ENCODE results near the gene KRTAP10-11. TPM values are rescaled to one million over a fixed set of nuclear protein-coding genes. Genes with fewer than 3 reads are reported as not detected.

KRTAP10-11 gene
- total RNA-seq, 1 donor from 2014 or later, result not detected

DNA sequence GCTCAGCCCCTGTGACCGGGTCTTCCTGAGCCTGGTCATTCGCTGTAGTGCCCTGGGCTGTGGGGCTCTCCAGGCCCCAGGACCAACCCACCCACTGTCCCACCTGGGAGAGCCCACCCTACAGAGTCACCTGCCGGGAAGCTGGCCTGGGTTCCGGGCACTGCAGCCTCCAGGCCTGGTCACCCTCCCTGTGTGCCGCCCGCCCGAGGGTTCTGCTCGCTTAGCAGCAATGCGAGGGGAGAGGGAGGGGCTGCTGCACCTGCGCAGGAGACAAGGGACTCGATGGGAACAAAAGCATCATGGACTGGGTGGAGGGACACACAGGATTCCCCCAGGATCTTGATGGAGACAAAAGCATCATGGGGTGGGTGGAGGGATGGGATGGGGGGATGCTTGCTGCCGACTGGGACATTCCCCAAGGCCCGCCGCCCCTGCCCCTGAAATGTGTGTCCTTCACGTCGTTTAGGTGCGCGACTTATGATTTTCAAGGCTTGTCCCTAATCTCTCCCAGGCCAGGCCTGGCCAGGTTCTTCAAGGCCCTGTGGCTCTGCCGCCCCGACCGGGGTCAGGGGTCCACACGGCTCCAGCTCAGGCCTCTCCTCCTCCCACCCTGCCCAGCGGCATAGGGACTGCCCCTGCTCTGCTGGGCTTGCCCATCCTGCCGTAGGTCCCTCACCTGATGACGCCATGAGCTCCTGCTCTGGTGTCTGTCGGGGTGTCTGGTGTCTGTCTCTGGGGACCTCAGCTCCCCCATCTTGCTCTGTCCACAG is 32.6 kb upstream of the KRTAP10-11 start:
- Histone ChIP-seq H3K4me1 (ENCODE audit: insufficient read depth, low read length) (no peaks in the 10 kb centered on the region), H3K9ac (ENCODE audit: low read length) (no peak overlapping the region), H3K36me3 (ENCODE audit: insufficient read depth, low read length) (no peaks in the 10 kb centered on the region), H3K4me3 (ENCODE audit: insufficient read depth, low read depth, low read length) (no peak overlapping the region), H3K4me2 (ENCODE audit: low read length) (no peak overlapping the region), H3K79me2 (ENCODE audit: insufficient read depth, low read length) (no peaks in the 10 kb centered on the region), H3K27ac (ENCODE audit: low read depth, low read length) (no peak overlapping the region), H3K9me3 (ENCODE audit: insufficient read depth, low read depth, low read length) (peaks cover 9% of the 10 kb centered on the region), H4K20me1 (ENCODE audit: insufficient read depth, low read length) (no peaks in the 10 kb centered on the region), H3K27me3 (ENCODE audit: insufficient read depth, low read length) (no peaks in the 10 kb centered on the region), H2AFZ (ENCODE audit: low read depth, low read length) (no peak overlapping the region)
- Mint-ChIP-seq H3K4me3 (ENCODE audit: unreplicated experiment) (no peak overlapping the region), H3K9me3 (ENCODE audit: unreplicated experiment) (peaks cover 31% of the 10 kb centered on the region), H3K27ac (ENCODE audit: unreplicated experiment) (no peak overlapping the region), H3K36me3 (ENCODE audit: low read depth, unreplicated experiment) (peaks cover 2% of the 10 kb centered on the region), H3K4me1 (ENCODE audit: low read depth, unreplicated experiment) (no peaks in the 10 kb centered on the region), H3K27me3 (ENCODE audit: low read depth, unreplicated experiment) (peaks cover 19% of the 10 kb centered on the region)
- DNase-seq (ENCODE audit: low read depth) (no peak), FAIRE-seq (no peak)
- no peak for TF ChIP-seq EZH2 (IDR thresholded peaks at IDR 0.05; ENCODE audit: insufficient read depth, low read length)
- TF ChIP-seq CTCF (IDR thresholded peaks at IDR 0.05; ENCODE audit: insufficient read depth, low read depth, low read length), result no peak

- H3K4me3 ChIP-seq (ENCODE audit: insufficient read depth, low read depth, low read length), result no peak overlapping the region
- Mint-ChIP-seq H3K27ac (ENCODE audit: unreplicated experiment) (no peak overlapping the region), H3K36me3 (ENCODE audit: low read depth, unreplicated experiment) (peaks cover 2% of the 10 kb centered on the region), H3K27me3 (ENCODE audit: low read depth, unreplicated experiment) (peaks cover 19% of the 10 kb centered on the region), H3K4me3 (ENCODE audit: unreplicated experiment) (no peak overlapping the region), H3K9me3 (ENCODE audit: unreplicated experiment) (peaks cover 33% of the 10 kb centered on the region), H3K4me1 (ENCODE audit: low read depth, unreplicated experiment) (no peaks in the 10 kb centered on the region)
- TF ChIP-seq CTCF (IDR thresholded peaks at IDR 0.05; ENCODE audit: insufficient read depth, low read depth, low read length) (no peak), EZH2 (IDR thresholded peaks at IDR 0.05; ENCODE audit: insufficient read depth, low read length) (no peak)
- H2AFZ ChIP-seq (ENCODE audit: low read depth, low read length), result no peak overlapping the region
- FAIRE-seq, result no peak
- no peak overlapping the region for H3K9ac ChIP-seq (ENCODE audit: low read length)
- no peaks in the 10 kb centered on the region for H3K27me3 ChIP-seq (ENCODE audit: insufficient read depth, low read length)
- H3K4me1 ChIP-seq (ENCODE audit: insufficient read depth, low read length), result no peaks in the 10 kb centered on the region
- H3K4me2 ChIP-seq (ENCODE audit: low read length), result no peak overlapping the region
- no peaks in the 10 kb centered on the region for H4K20me1 ChIP-seq (ENCODE audit: insufficient read depth, low read length)
- H3K27ac ChIP-seq (ENCODE audit: low read depth, low read length), result no peak overlapping the region
- H3K36me3 ChIP-seq (ENCODE audit: insufficient read depth, low read length), result no peaks in the 10 kb centered on the region
- no peaks in the 10 kb centered on the region for H3K79me2 ChIP-seq (ENCODE audit: insufficient read depth, low read length)
- peaks cover 9% of the 10 kb centered on the region for H3K9me3 ChIP-seq (ENCODE audit: insufficient read depth, low read depth, low read length)
- DNase-seq (ENCODE audit: low read depth), result no peak
Observed at GRCh38 chr21:44614161-44614631, 32.0 kb upstream of the KRTAP10-11 start.

DNA sequence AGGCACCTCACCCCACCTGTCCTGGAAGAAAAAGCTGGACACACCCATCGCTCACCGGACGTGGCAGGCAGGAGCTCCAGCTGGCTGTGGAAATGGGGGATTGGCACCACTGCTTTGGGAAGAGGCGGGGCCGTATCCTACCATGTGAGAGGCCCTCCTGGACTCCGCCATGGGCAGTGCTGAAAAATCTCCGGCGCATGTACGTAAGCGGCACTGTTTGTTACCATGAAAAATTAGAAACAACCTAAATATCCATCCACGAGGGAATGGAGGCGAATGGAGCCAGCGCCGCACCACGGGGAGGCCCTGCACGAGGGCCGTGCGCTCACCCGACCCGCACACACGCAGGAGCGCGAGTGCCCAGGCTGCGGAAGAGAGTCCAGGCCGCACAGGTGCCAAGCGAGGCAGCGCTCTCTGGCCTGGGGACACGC is 31.2 kb upstream of the KRTAP10-11 start:
- Histone ChIP-seq H3K27me3 (ENCODE audit: insufficient read depth, low read length) (no peaks in the 10 kb centered on the region), H2AFZ (ENCODE audit: low read depth, low read length) (no peak overlapping the region), H3K27ac (ENCODE audit: low read depth, low read length) (no peak overlapping the region), H3K9ac (ENCODE audit: low read length) (no peak overlapping the region), H4K20me1 (ENCODE audit: insufficient read depth, low read length) (no peaks in the 10 kb centered on the region), H3K4me2 (ENCODE audit: low read length) (no peak overlapping the region), H3K36me3 (ENCODE audit: insufficient read depth, low read length) (no peaks in the 10 kb centered on the region), H3K4me3 (ENCODE audit: insufficient read depth, low read depth, low read length) (no peak overlapping the region), H3K9me3 (ENCODE audit: insufficient read depth, low read depth, low read length) (peaks cover 9% of the 10 kb centered on the region), H3K79me2 (ENCODE audit: insufficient read depth, low read length) (no peaks in the 10 kb centered on the region), H3K4me1 (ENCODE audit: insufficient read depth, low read length) (no peaks in the 10 kb centered on the region)
- no peak for TF ChIP-seq EZH2 (IDR thresholded peaks at IDR 0.05; ENCODE audit: insufficient read depth, low read length)
- no peak for TF ChIP-seq CTCF (IDR thresholded peaks at IDR 0.05; ENCODE audit: insufficient read depth, low read depth, low read length)
- H3K36me3 Mint-ChIP-seq (ENCODE audit: low read depth, unreplicated experiment), result peaks cover 2% of the 10 kb centered on the region
- H3K4me1 Mint-ChIP-seq (ENCODE audit: low read depth, unreplicated experiment), result no peaks in the 10 kb centered on the region
- DNase-seq (ENCODE audit: low read depth) (no peak), FAIRE-seq (no peak)
- H3K9me3 Mint-ChIP-seq (ENCODE audit: unreplicated experiment), result peaks cover 37% of the 10 kb centered on the region
- peaks cover 19% of the 10 kb centered on the region for H3K27me3 Mint-ChIP-seq (ENCODE audit: low read depth, unreplicated experiment)
- H3K27ac Mint-ChIP-seq (ENCODE audit: unreplicated experiment), result no peak overlapping the region
- no peak overlapping the region for H3K4me3 Mint-ChIP-seq (ENCODE audit: unreplicated experiment)

All from astrocyte (in vitro differentiated cells and primary cell).